Measurements from ENCODE around the gene PNLIPRP2. TPM values are rescaled to one million over a fixed set of nuclear protein-coding genes. Genes with fewer than 3 reads are reported as not detected.

Gene PNLIPRP2
- total RNA-seq, 1 donor from 2014 or later = not detected

- Histone ChIP-seq H3K27me3 (ENCODE audit: control insufficient read depth, insufficient read depth, low read length) (no peaks in the 10 kb centered on the region), H3K36me3 (ENCODE audit: control insufficient read depth, insufficient read depth, low read length) (no peaks in the 10 kb centered on the region), H3K4me3 (ENCODE audit: low read depth, low read length) (no peak overlapping the region)
- DNase-seq (ENCODE audit: low read depth) (no peak), FAIRE-seq (no peak)
- no peak for TF ChIP-seq CTCF (IDR thresholded peaks at IDR 0.05; ENCODE audit: insufficient read depth, low read length, severe bottlenecking)
Measured at GRCh38 chr10:116633216-116633600, 12.5 kb downstream of the PNLIPRP2 start.

GRCh38 chr10:116634126-116634975, 13.6 kb downstream of the PNLIPRP2 start:
- no peak overlapping the region for H3K4me3 ChIP-seq (ENCODE audit: low read depth, low read length)
- no peak for TF ChIP-seq CTCF (IDR thresholded peaks at IDR 0.05; ENCODE audit: insufficient read depth, low read length, severe bottlenecking)
- H3K27me3 ChIP-seq (ENCODE audit: control insufficient read depth, insufficient read depth, low read length) = no peaks in the 10 kb centered on the region
- DNase-seq (ENCODE audit: low read depth) (peak; percentile 39), FAIRE-seq (peak; percentile 7)
- H3K36me3 ChIP-seq (ENCODE audit: control insufficient read depth, insufficient read depth, low read length) = no peaks in the 10 kb centered on the region

GRCh38 chr10:116636385-116636784, 15.6 kb downstream of the PNLIPRP2 start:
- TF ChIP-seq CTCF (IDR thresholded peaks at IDR 0.05; ENCODE audit: insufficient read depth, low read length, severe bottlenecking) = no peak
- no peak overlapping the region for H3K4me3 ChIP-seq (ENCODE audit: low read depth, low read length)
- DNase-seq (ENCODE audit: low read depth) (no peak), FAIRE-seq (no peak)
- H3K36me3 ChIP-seq (ENCODE audit: control insufficient read depth, insufficient read depth, low read length) = no peaks in the 10 kb centered on the region
- H3K27me3 ChIP-seq (ENCODE audit: control insufficient read depth, insufficient read depth, low read length) = no peaks in the 10 kb centered on the region

- Histone ChIP-seq H3K4me3 (ENCODE audit: low read depth, low read length) (no peak overlapping the region), H3K27me3 (ENCODE audit: control insufficient read depth, insufficient read depth, low read length) (no peaks in the 10 kb centered on the region), H3K36me3 (ENCODE audit: control insufficient read depth, insufficient read depth, low read length) (no peaks in the 10 kb centered on the region)
- FAIRE-seq (no peak), DNase-seq (ENCODE audit: low read depth) (no peak)
- TF ChIP-seq CTCF (IDR thresholded peaks at IDR 0.05; ENCODE audit: insufficient read depth, low read length, severe bottlenecking) = no peak
Measured at GRCh38 chr10:116636976-116637375, 16.2 kb downstream of the PNLIPRP2 start.

GRCh38 chr10:116637830-116638229, 17.1 kb downstream of the PNLIPRP2 start:
- Histone ChIP-seq H3K27me3 (ENCODE audit: control insufficient read depth, insufficient read depth, low read length) (no peaks in the 10 kb centered on the region), H3K4me3 (ENCODE audit: low read depth, low read length) (no peak overlapping the region), H3K36me3 (ENCODE audit: control insufficient read depth, insufficient read depth, low read length) (no peaks in the 10 kb centered on the region)
- FAIRE-seq = no peak
- DNase-seq (ENCODE audit: low read depth) = no peak
- no peak for TF ChIP-seq CTCF (IDR thresholded peaks at IDR 0.05; ENCODE audit: insufficient read depth, low read length, severe bottlenecking)

GRCh38 chr10:116646502-116646901, 25.7 kb downstream of the PNLIPRP2 start:
- Histone ChIP-seq H3K36me3 (ENCODE audit: control insufficient read depth, insufficient read depth, low read length) (no peaks in the 10 kb centered on the region), H3K27me3 (ENCODE audit: control insufficient read depth, insufficient read depth, low read length) (no peaks in the 10 kb centered on the region), H3K4me3 (ENCODE audit: low read depth, low read length) (no peak overlapping the region)
- no peak for FAIRE-seq
- no peak for DNase-seq (ENCODE audit: low read depth)
- no peak for TF ChIP-seq CTCF (IDR thresholded peaks at IDR 0.05; ENCODE audit: insufficient read depth, low read length, severe bottlenecking)

All from bronchial epithelial cell (primary cell).